Endometrium (tissue), 2 donors: ENCODE data around the gene CXCL10.
"Not testable (repeated sequence)": the region's sequence is repeated elsewhere in the genome, so short reads cannot be mapped to it uniquely, and the experiment has no call there.

Experiments
- FAIRE-seq: peaks from 2 replicates; lab custom pipeline; 2012; peaks lifted over from hg19 to GRCh38; lab: Jason Lieb, UNC
- donor health status: control.
- donor health status: control.

The CXCL10 gene

GRCh38 chr4:76023389-76023788, at the start of gene CXCL10:
Gene CXCL10, minus strand, starts transcription at chr4:76023497. Its CDS starts 66 bp downstream, at chr4:76023431.
- no peak for FAIRE-seq

DNA sequence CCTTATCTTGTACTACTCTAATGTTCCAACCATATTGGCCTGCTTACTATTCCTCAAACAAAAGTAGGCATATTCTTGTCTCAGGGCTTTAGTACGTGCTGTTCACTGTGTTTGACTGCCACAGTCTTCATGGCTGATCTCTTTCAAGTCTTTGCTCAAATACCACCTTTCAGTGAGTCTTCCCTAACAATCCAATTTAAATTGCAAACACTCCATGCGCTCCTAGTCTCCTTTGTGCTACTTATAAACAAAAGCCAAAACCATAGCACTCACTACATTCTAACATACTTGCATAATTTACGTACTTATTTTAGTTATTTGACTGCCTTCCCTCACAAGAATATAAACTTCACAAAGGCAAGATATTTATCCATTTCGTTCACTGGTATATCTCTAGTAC, 49.5 kb upstream of the CXCL10 start:
- FAIRE-seq: no peak

GRCh38 chr4:76067652-76068286, 44.5 kb upstream of the CXCL10 start:
- peak; percentile 91 for FAIRE-seq

GRCh38 chr4:76066546-76066945, 43.2 kb upstream of the CXCL10 start:
- FAIRE-seq: no peak

GRCh38 chr4:76061982-76062381, 38.7 kb upstream of the CXCL10 start:
- no peak for FAIRE-seq

DNA sequence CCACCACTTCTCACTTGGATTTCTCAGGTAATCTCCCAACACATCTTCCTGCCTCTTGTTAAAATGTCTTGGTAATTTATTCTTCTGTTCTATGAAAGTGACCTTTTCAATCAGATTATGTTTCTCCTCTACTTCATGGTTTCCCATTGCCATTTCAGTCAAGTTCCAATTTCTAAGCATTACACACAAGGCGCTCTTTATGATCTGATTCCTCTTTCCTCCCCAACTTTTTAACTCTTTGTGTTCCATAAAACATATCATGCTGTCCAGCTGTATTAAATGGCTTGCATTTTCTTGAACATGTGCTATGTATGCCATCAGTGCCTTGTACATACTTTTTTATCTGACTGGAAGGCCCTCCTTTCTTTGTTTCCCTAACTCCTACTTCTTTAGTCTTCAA, 38.1 kb upstream of the CXCL10 start:
- no peak for FAIRE-seq

- no peak for FAIRE-seq
Measured at GRCh38 chr4:76060506-76060905, 37.2 kb upstream of the CXCL10 start.

- FAIRE-seq: no peak
Measured at GRCh38 chr4:76059750-76060149, 36.5 kb upstream of the CXCL10 start.

GRCh38 chr4:76058888-76059426, 35.7 kb upstream of the CXCL10 start:
- FAIRE-seq: no peak

- FAIRE-seq: no peak
Measured at GRCh38 chr4:76058302-76058701, 35.0 kb upstream of the CXCL10 start.

DNA sequence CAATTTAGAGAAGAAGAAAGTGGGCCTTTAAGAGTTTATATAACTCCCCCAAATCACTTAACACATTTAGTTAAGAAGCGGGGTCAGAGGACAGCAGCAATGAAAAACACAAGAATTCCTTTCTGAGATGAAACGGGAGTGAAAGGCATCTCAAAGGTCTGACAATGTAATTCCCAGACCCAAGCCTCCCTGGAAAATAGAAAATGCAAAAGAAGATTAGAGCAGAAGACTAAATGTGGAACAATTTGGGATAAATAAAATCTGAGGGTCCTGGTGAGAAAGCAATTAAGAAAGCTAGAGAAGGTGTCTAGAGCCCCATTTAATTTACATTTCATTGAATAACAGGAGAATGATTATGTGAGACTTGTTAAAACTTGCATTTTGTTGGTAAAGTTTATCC, 32.1 kb upstream of the CXCL10 start:
- no peak for FAIRE-seq

DNA sequence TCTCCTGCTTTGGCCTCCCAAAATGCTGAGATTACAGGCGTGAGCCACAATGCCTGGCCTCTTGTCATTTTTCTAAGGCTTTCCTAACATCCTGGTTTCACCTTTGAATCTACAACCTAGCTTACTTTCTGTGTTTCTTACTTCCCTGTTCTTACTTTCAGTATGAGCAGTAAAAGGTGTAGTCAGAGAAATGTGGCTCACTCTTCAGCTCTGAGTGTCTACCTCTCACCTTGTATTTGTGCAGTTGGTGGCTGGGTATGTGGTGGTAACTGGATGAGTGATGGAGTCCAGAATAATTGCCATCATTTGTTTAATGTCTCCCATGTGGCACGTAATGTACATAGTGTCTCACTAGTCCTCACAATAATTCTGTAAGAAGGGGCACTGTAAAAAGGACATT, 31.7 kb upstream of the CXCL10 start:
- no peak for FAIRE-seq

DNA sequence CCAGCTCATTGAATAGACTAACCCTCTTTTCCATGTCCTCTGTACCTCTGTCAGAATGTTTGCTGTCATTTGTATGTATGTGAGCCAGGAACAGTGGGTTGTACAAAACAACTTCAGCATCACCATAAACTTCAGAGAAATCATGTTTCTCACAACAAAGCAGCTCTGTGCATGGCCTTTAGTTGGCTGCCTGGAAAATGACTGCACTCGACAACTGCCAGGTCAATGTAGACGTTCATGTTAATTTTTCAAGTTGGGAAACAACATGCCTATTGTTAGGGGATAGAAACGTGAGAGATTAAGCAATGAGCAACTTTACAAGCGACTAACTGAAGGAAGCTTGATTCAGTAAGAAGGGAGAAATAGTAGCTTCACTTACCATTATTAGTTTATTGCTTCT, 30.4 kb upstream of the CXCL10 start:
- FAIRE-seq: no peak

GRCh38 chr4:76050560-76051050, 27.3 kb upstream of the CXCL10 start:
- not testable (repeated sequence) for FAIRE-seq

DNA sequence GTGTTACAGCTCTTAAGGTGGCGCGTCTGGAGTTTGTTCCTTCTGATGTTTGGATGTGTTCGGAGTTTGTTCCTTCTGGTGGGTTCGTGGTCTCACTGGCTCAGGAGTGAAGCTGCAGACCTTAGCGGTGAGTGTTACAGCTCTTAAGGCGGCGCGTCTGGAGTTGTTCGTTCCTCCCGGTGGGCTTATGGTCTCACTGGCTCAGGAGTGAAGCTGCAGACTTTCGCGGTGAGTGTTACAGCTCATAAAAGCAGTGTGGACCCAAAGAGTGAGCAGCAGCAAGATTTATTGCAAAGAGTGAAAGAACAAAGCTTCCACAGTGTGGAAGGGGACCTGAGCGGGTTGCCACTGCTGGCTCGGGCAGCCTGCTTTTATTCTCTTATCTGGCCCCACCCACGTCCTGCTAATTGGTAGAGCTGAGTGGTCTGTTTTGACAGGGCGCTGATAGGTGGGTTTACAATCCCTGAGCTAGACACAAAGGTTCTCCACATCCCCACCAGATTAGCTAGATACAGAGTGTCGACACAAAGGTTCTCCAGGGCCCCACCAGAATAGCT, 26.6 kb upstream of the CXCL10 start:
- FAIRE-seq: not testable (repeated sequence)

GRCh38 chr4:76044686-76045085, 21.4 kb upstream of the CXCL10 start:
- FAIRE-seq: not testable (repeated sequence)

DNA sequence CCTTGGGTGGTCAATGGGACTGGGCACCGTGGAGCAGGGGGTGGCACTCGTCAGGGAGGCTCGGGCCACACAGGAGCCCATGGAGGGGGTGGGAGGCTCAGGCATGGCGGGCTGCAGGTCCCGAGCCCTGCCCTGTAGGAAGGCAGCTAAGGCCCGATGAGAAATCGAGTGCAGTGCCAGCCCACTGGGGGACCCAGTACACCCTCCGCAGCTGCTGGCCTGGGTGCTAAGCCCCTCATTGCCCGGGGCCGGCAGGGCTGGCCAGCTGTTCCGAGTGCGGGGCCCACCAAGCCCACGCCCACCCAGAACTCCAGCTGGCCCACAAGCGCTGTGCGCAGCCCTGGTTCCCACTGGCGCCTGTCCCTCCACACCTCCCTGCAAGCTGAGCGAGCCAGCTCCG, 20.0 kb upstream of the CXCL10 start:
- not testable (repeated sequence) for FAIRE-seq

- FAIRE-seq: not testable (repeated sequence)
Measured at GRCh38 chr4:76042241-76042998, 19.1 kb upstream of the CXCL10 start.

- no peak for FAIRE-seq
Measured at GRCh38 chr4:76036855-76037254, 13.6 kb upstream of the CXCL10 start.

- FAIRE-seq: no peak
Measured at GRCh38 chr4:76035799-76036380, 12.6 kb upstream of the CXCL10 start, which contains the start of gene CXCL11. Gene CXCL11, minus strand, starts transcription at chr4:76036070. Its CDS starts 83 bp downstream, at chr4:76035987.

GRCh38 chr4:76035141-76035540, 11.8 kb upstream of the CXCL10 start:
- no peak for FAIRE-seq

DNA sequence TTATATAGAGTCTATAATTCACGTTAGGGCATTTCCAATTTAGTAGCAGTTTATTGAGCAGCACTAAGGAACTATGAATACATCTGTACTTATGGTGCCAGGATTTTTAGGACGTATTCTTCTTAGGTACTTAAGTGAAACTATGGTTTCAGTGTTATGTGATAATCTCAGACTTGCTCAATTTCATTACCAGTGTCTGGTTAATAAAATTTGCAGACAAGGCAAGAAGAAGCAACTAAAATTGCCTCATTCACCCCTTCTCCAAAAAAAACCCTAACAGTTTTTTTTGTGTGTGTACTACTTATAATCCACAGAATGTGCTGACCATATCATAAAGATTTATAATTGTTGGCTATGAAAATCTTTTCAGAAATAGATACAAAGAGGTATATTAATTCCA, 6.0 kb upstream of the CXCL10 start:
- no peak for FAIRE-seq
